HG03575 (cell line): ENCODE data around the gene MIP.
"Not testable (repeated sequence)": the region's sequence is repeated elsewhere in the genome, so short reads cannot be mapped to it uniquely, and the experiment has no call there.

Experiments
- ATAC-seq: cut with Tn5 transposase; IDR thresholded peaks from one replicate; pipeline ENCODE4 v1.9.1; 2021; ENCODE audit not compliant: unreplicated experiment, insufficient number of reproducible peaks, low FRiP score; ENCODE audit errors: extremely low read depth

MIP gene

GRCh38 chr12:56469007-56469930 lies 14.8 kb upstream of the MIP start:
- no peak for ATAC-seq

DNA sequence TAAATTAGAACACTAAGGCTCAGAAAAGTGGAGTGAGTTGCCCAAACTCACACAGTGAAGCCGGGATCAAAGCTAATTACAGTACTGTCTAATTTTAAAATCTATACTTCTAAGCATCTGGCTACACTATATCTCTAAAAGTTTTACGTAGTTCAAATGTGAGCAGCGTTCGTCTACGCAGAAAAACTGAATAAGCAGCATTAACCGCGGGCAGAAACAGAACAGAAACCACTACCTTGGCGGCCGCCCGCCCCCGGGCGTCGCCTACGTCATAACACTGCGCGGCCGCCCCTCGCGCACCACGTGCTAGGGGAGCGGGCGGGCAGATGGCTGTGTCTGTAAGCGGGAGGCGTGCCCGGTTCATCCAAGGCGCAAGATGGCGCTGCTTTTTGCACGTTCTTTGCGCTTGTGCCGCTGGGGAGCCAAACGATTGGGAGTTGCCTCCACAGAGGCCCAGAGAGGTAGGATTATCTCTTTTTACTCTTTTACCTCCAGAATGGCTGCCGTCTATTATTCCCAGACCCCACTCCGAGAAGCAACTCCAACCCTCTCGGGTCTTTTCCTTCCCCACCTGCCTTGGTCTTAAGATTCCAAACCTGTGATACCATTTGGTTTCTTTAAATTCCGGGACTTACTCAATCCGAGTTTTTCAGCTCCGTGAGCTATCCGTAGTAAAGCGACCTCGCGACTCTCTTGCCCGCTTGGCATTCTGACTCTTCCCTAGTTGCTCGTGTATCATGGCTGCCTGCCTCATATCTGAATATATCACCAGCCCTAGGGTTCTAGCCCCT lies 14.0 kb upstream of the MIP start, which contains the start of gene SPRYD4:
TSS of gene SPRYD4 (plus strand) at position 363 of the 791 bp plus-strand sequence. CDS start at position 377, 14 bp downstream.
- no peak for ATAC-seq

- no peak for ATAC-seq
These were observed 8.1 kb upstream of the MIP start for GRCh38 chr12:56462565-56462964.

DNA sequence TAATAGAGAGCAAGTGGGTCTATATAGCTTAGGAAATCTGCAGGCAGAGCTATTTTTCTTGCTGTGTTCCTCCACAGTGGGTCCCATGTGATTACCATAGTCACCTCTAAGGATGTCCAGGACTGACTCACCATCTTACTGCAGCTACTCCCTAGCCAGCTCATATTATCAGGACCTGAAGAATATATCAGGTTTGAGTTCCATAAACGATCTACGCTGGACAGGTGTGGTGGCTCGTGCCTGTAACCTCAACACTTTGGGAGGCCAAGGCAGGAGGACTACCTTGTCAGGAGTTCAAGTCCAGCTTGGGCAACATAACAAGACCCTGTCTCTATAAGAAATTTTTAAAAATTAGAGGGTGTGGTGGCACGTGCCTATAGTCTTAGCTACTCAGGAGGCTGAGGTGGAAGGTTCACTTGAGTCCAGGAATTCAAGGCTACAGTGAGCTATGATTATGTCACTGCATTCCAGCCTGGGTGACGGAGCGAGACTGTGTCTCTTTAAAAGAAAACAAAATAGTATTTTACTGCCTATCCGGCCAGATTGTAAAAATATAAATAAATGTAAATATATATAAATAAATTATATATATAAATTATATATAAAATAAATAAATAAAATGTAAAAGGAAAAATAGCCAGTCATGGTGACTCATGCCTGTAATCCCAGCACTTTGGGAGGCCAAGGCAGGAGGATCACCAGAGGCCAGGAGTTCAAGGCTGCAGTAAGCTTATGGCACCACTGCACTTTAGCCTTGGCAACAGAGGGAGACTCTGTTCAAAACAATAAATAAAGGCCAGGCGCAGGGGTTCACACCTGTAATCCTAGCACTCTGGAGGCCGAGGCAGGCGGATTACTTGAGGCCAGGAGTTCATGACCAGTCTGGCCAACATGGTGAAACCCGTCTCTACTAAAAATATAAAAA lies 7.0 kb upstream of the MIP start:
- ATAC-seq = no peak

GRCh38 chr12:56457817-56458216 lies 3.4 kb upstream of the MIP start:
- ATAC-seq = no peak

- no peak for ATAC-seq
These were observed 3.3 kb downstream of the MIP start for GRCh38 chr12:56451147-56451546.

DNA sequence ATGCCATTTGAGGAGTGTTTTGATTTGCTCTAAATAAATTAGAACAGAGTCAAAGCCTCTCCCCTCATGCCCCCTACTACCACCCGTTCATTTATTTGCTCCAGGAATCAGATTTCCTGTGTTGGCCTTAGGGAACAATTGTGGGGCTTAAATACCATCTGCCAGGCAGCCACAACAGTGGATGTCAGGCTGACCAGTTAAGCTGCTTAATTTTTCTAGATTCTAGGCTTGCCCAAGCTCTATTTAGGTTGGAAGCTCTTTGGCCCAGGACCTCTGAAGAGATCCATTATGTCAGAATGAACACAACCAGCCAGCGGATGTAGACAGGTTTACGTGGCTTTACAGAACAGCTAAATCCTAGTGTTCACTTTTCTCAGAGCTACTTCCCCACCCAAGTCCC lies 4.2 kb downstream of the MIP start:
- no peak for ATAC-seq

- ATAC-seq = no peak
These were observed 4.9 kb downstream of the MIP start for GRCh38 chr12:56449622-56449984.

DNA sequence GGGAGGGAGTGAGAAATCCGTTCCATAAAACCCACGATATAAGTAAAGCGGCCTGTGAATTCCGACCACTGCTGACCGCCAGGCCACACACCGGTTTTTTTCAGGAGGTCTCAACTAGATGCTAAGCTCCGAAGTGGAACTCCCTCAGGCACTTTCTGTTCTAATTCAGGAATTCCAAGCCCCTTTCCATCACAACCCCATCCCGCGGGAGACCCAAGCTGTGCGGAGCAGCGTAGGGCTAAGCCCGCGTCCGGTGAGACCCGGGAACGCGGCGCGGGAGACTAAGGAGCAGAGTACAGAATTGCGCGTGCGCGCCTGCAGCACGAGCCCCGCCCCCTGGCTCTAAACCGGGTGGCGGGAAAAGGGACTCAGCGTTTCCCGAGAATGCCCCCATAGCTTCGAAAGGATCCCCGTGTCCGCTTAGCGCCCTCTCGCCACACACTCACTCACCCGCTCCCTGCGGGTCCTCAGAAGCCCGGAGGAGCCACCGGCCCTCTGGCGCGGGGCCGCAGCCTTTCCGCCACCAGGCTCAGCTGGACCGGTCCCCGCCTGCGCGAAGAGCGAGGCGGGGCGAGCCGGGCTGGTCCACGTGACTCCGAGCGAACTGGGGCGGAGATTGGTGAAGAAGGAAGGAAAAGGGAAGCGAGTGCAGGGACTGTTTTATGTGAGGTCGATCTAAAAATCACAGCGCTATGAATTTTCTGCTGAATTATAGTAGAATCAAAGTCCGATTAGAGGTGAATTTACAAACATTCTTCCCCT lies 5.4 kb downstream of the MIP start, which contains the start of gene TIMELESS:
TSS of gene TIMELESS (minus strand) at position 567 of the 762 bp plus-strand sequence. CDS start 15,256 bp downstream, outside the sequence.
- ATAC-seq = no peak

DNA sequence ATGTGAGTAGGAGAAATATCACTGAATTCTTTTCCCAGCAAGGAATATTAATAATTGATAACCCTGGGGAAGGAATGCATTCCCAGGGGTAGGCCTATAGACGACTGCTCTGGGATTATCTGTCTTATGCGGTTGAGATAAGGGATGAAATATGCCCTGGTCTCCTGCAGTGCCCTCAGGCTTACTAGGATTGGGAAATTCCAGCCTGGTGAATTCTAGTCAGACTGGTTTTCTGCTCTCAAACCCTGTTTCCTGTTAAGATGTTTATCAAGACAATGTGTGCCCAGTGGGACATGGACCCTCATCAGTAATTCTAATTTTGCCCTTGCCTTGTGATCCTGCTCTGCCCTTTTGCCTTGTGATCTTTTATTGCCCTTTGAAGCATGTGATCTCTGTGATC lies 11.2 kb downstream of the MIP start:
- not testable (repeated sequence) for ATAC-seq

DNA sequence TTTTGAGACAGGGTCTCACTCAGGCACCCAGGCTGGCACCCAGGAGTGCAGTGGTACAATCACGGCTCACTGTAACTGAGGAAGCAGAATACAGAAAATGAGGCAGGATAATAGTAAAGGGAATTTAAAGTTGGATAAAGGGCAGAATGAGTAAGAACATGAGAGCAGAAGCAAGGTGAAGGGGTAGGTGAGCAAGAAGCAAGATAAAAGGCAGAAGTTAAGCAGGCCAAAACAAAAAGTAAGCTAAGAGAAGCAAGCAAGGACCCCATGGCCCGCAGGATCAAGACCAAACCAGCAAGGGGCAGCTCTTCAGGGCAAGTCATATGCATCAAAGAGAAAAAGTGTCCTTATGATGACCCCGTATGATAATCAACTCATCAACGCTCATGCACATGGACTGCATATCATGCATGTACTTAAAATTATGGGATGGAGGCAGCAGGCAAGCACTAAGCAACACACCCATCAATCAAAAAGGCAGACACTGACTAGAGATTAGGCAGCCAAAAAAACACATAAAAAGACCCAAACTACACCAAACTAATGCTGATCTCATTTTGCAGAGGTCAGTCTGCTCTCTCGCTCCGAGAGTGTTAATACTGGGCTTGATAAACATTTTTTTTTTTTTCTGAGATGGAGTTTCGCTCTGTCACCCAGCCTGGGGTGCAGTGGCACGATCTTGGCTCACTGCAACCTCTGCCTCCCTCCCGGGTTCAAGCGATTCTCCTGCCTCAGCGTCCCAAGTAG lies 16.9 kb downstream of the MIP start:
- no peak for ATAC-seq

DNA sequence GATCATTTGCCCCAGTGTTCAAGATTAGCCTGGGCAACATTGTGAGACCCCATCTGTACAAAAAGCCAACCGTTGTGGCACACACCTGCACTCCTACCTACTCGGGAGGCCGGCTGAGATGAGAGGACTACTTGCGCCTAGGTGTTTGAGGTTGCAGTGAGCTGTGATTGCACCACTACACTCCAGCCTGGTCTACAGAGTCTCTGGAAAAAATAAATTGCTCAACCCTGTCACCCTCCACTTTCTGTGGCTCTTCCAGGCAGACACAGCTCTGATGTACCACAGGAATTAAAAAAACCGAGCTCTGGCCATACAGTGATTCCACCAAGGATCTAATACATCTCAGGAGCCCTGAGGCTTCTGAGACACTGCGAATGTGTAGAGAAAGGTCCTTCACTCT lies 19.6 kb downstream of the MIP start:
- ATAC-seq = no peak

DNA sequence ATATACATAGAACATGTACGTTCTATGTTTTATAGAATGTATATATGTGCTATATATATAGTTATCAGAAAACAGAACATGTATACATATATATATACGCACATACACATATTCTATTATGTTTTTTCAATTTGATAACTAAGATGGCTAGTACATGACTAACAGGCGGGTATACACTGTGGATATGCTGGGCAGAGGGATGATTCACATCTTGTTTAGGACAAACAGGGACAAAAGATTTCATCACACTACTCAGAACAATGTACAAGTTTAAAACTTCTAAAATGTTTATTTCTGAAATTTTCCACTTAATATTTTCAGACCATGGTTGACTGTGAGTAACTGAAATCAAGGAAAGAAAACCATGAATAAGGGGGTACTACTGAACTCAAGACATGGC lies 22.6 kb downstream of the MIP start:
- ATAC-seq = no peak

DNA sequence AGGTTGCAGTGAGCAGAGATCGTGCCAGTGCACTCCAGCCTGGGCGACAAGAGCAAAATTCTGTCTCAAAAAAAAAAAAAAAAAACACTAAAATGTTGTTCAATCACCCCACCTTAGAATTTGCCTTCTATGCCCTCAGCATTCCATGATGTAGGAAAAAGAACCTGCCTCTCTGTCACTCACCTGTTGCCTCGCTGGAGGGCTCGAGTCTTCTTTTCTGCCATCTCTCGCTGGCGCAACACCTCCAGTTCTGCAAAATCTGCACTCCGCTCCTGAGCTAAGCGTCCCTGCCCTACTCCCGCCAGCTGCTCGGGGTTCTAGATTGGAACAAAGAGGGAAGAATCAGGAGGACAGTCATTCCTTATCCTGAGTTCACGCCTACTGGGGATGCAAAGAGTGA lies 23.2 kb downstream of the MIP start:
- ATAC-seq = no peak

DNA sequence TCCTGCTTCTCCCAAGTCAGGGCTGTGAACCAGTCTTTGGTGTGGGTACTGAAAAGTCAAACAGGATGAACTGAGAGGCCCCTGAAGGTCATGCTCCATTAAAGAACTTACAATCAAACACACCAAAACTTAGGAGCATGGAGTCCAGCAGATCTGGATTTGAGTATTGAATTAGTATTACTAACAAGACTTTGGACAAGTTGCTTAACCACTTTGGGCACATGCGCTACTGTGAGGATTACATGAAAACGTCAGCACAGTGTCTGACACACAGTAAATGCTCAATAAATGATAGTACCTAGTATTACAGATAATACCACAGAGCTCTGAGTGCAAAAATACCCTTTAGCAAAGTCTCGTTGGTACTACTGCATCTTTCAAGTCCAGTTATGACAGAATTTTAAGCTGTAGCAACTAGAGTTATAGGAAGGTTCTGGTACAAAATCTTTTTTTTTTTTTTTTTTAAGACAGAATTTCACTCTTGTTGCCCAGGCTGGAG lies 28.5 kb downstream of the MIP start:
- ATAC-seq = no peak

- ATAC-seq = no peak
These were observed 29.3 kb downstream of the MIP start for GRCh38 chr12:56425193-56425592.

DNA sequence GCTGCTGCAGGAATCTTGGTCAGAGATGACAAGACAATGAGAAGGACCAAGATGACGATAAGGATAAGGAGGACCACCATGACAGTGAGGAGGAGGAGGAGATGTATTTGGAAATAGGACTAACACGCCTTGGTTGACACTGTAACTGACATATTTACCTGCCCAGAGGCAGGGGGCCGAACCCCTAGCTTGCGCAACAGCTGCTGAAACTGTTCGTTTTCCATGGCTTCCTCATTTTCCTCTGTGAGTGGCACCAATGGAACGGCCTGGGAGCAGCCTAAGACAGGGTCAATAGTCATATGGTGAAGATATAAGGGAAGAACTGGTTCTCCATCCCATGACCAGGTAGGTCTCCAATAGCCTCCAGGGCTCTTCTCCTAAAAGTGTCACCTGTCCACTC lies 34.0 kb downstream of the MIP start:
- ATAC-seq = no peak
